HEK293 (cell line): ENCODE data around the gene GALNS.

Source experiments
- CTCF ChIP-seq: fragments of 450-650 bp; formaldehyde crosslinking; IDR thresholded peaks from 2 replicates; pipeline ENCODE4 v1.5.1; 2016; ENCODE audit warnings: missing biosample characterization, missing genetic modification characterization
- KLF10 ChIP-seq: fragments of 450-650 bp; IDR thresholded peaks from 2 replicates; pipeline ENCODE4 v1.5.1; 2018; ENCODE audit warnings: missing biosample characterization, mild to moderate bottlenecking, missing genetic modification characterization
- MEIS1 ChIP-seq: sonication (generic); formaldehyde crosslinking; IDR thresholded peaks from 2 replicates; pipeline ENCODE4 v1.8.1; 2022; ENCODE audit warnings: missing genetic modification reagents, mild to moderate bottlenecking, borderline replicate concordance
- MZF1 ChIP-seq: fragments of 450-650 bp; formaldehyde crosslinking; IDR thresholded peaks from 2 replicates; pipeline ENCODE4 v1.5.1; 2017; ENCODE audit warnings: missing biosample characterization, missing genetic modification characterization, borderline replicate concordance
- PATZ1 ChIP-seq: fragments of 450-650 bp; formaldehyde crosslinking; IDR thresholded peaks from 2 replicates; pipeline ENCODE4 v1.5.1; 2016; ENCODE audit warnings: missing biosample characterization, missing genetic modification characterization
- REST ChIP-seq: fragments of 450-650 bp; formaldehyde crosslinking; IDR thresholded peaks from 2 replicates; pipeline ENCODE4 v1.5.1; 2016; ENCODE audit warnings: missing biosample characterization, missing genetic modification characterization
- TCF7L2 ChIP-seq: IDR thresholded peaks from 2 replicates; pipeline ENCODE4 v1.6.1; 2011; ENCODE audit warnings: low read depth, mild to moderate bottlenecking, inconsistent platforms, low read length, moderate library complexity, borderline replicate concordance
- ZBTB17 ChIP-seq: fragments of 450-650 bp; formaldehyde crosslinking; IDR thresholded peaks from 2 replicates; pipeline ENCODE4 v1.5.1; 2016; ENCODE audit warnings: missing biosample characterization, missing genetic modification characterization
- ZNF132 ChIP-seq: fragments of 450-650 bp; formaldehyde crosslinking; IDR thresholded peaks from 2 replicates; pipeline ENCODE4 v1.5.1; 2017; ENCODE audit warnings: missing biosample characterization, missing genetic modification characterization, borderline replicate concordance
- ZNF2 ChIP-seq: fragments of 450-650 bp; formaldehyde crosslinking; IDR thresholded peaks from 2 replicates; pipeline ENCODE4 v1.5.1; 2016; ENCODE audit warnings: missing biosample characterization, missing genetic modification characterization
- ZNF585B ChIP-seq: fragments of 450-650 bp; formaldehyde crosslinking; IDR thresholded peaks from 2 replicates; pipeline ENCODE4 v1.5.1; 2016; ENCODE audit warnings: missing biosample characterization, missing genetic modification characterization
- ZNF701 ChIP-seq: fragments of 450-650 bp; formaldehyde crosslinking; IDR thresholded peaks from 2 replicates; pipeline ENCODE4 v1.5.1; 2016; ENCODE audit warnings: missing biosample characterization, missing genetic modification characterization
- ZSCAN30 ChIP-seq: fragments of 450-650 bp; IDR thresholded peaks from 2 replicates; pipeline ENCODE4 v1.5.1; 2018; ENCODE audit warnings: missing biosample characterization, mild to moderate bottlenecking, missing genetic modification characterization, moderate library complexity

- TF ChIP-seq REST (tag by site-specific recombination), result no peak
- no peak for TF ChIP-seq ZSCAN30 (tag by site-specific recombination)
- no peak for TF ChIP-seq CTCF (tag by site-specific recombination)
- TF ChIP-seq MZF1 (tag by site-specific recombination), result no peak
- TF ChIP-seq KLF10 (tag by site-specific recombination), result no peak
- peak; percentile 62 for TF ChIP-seq PATZ1 (tag by site-specific recombination)
- no peak for TF ChIP-seq ZNF701
- no peak for TF ChIP-seq TCF7L2
- no peak for TF ChIP-seq ZBTB17 (tag by site-specific recombination)
- no peak for TF ChIP-seq ZNF132 (tag by site-specific recombination)
- TF ChIP-seq ZNF2 (tag by site-specific recombination), result no peak
- no peak for TF ChIP-seq MEIS1 (CRISPR knock-in tag)
- no peak for TF ChIP-seq ZNF585B (tag by site-specific recombination)
Measured at GRCh38 chr16:88778541-88779065, 78.1 kb downstream of the GALNS start.
